ENCODE data around the gene RGS6. TPM values are rescaled to one million over a fixed set of nuclear protein-coding genes. Genes with fewer than 3 reads are reported as not detected.

The RGS6 gene
- total RNA-seq, 2 experiments from 2014 or later, result not detected

DNA sequence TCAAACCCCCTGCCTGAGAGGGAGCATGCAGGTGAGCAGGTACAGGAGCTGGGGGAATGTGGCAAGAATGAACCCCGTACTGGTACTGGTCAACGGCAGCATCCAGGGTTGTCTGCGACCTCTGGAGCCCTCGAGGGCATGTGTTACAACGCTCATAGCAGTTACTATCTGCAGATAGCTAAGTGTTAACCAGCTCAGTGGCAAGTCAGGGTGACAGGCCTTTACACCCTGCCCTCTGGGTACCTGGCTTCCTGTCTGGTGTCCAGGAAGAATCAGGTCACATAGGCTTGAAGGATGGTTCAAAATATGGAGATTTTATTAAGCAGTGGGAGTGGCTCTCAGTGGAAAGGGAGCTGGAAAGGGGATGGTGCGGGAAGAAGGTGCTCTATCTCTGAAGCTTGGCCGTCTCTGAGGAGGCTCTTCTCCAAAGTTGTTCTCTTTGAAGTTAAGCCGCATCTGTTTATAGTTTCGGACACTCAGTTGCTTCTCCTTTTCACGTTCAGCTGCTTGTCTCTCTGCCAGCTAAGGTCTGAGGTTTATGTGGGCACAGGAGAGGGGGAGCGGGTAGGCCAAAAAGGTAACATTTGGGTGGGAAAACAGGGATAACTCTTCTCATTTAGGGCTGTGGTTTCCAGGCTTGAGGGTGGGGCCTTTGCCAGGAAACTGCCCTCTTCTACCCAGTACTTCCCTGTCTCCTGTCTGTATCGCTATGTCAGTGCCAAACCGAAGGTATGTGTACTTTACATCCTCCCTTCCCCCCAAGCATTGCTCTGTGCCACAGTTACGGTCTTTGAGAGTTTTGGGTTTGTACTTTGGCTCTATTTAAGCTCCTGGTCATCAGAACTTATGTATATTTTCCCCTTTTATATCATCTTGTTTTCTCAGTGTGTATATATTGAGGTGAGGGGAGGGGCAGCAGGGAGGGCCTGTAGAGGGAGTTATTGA is 305.8 kb downstream of the RGS6 start:
- Mint-ChIP-seq H3K36me3 (ENCODE audit: low read depth) (no peaks in the 10 kb centered on the region), H3K27ac (no peak overlapping the region), H3K27me3 (peaks cover 3% of the 10 kb centered on the region), H3K4me3 (no peak overlapping the region), H3K9me3 (no peaks in the 10 kb centered on the region), H3K4me1 (ENCODE audit: low read depth) (peaks cover 4% of the 10 kb centered on the region)
- no peaks in the 10 kb centered on the region for H3K36me3 ChIP-seq (ENCODE audit: insufficient read depth, low read length)
- H3K27ac ChIP-seq (ENCODE audit: low read depth in 1 of 2, low read length in 2 of 2), result no peak overlapping the region
- ChIA-PET POLR2A (no interaction called here), CTCF (no interaction called here)
- TF ChIP-seq, protein P1, sequence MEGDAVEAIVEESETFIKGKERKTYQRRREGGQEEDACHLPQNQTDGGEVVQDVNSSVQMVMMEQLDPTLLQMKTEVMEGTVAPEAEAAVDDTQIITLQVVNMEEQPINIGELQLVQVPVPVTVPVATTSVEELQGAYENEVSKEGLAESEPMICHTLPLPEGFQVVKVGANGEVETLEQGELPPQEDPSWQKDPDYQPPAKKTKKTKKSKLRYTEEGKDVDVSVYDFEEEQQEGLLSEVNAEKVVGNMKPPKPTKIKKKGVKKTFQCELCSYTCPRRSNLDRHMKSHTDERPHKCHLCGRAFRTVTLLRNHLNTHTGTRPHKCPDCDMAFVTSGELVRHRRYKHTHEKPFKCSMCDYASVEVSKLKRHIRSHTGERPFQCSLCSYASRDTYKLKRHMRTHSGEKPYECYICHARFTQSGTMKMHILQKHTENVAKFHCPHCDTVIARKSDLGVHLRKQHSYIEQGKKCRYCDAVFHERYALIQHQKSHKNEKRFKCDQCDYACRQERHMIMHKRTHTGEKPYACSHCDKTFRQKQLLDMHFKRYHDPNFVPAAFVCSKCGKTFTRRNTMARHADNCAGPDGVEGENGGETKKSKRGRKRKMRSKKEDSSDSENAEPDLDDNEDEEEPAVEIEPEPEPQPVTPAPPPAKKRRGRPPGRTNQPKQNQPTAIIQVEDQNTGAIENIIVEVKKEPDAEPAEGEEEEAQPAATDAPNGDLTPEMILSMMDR (IDR thresholded peaks at IDR 0.05), result no peak
- H3K27me3 ChIP-seq (ENCODE audit: control insufficient read depth in 1 of 2, insufficient read depth in 2 of 2, low read length in 2 of 2), result peaks cover 0 to 4% of the 10 kb centered on the region in 2 experiments
- H3K4me1 ChIP-seq (ENCODE audit: insufficient read depth, low read length), result no peaks in the 10 kb centered on the region
- H3K9me3 ChIP-seq (ENCODE audit: control insufficient read depth in 1 of 2, insufficient read depth in 1 of 2, low read length in 2 of 2), result peaks cover 0 to 4% of the 10 kb centered on the region in 2 experiments
- peak in 1 of 14 experiments; percentile 1 for DNase-seq
- H3K4me3 ChIP-seq (ENCODE audit: low read length), result no peak overlapping the region
- ATAC-seq (ENCODE audit: poor library complexity), result no peak
- intact Hi-C loops (cut with DNase I, micrococcal nuclease), result no loop called here

DNA sequence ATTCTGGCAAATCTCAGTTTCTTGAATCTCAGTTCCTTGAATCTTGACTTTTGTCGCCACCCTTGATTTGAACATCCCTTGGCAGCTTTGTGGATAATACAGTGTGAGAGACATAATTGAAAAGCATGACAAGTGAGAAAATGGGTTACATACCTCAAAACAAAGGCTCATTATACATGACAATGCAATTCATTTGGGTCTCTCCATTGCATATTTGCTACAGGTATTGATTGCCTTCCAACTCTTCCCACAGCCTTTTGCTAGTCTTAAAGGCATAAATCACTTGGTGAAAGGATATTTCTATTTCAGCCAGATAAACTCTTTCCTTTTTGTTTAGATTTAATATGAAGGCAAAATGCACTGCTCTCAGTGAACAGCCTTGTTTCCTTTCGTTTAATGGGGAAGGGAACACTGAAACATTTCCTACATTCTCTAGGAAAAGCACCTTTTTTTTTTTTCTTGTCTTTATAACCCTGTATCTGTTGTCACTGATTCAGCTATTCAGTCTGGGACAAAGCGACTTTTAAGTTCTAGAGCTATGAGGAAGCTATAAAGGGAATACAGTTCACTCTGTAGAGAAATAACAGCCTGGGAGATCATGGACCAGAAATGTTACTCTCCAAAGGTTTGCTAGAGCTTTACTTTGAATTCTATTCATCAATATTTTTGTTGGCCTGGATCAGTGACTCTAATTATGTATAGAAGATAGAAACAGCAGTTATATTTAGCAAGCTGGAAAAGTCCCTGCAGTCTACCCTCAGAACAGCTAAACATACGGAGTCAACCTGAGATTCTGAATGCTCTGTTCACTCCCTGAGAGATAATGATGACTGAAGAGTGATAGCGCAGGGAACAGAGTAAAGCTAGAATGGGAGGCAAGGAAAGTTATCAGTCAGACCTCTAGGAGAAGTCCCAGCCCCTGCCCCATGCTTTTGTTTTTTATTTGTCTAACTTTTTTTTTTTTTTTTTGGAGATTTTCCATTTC is 311.4 kb downstream of the RGS6 start:
- Mint-ChIP-seq H3K27me3 (peaks cover 21% of the 10 kb centered on the region), H3K4me3 (no peak overlapping the region), H3K27ac (no peak overlapping the region), H3K4me1 (ENCODE audit: low read depth) (no peaks in the 10 kb centered on the region), H3K36me3 (ENCODE audit: low read depth) (no peaks in the 10 kb centered on the region), H3K9me3 (no peaks in the 10 kb centered on the region)
- H3K36me3 ChIP-seq (ENCODE audit: insufficient read depth, low read length), result no peaks in the 10 kb centered on the region
- ATAC-seq (ENCODE audit: poor library complexity) (no peak), DNase-seq (no peak)
- POLR2A ChIA-PET, result no interaction called here
- intact Hi-C loops (cut with DNase I, micrococcal nuclease), result no loop called here
- H3K9me3 ChIP-seq (ENCODE audit: control insufficient read depth in 1 of 2, insufficient read depth in 1 of 2, low read length in 2 of 2), result no peaks in the 10 kb centered on the region
- CTCF ChIA-PET, result no interaction called here
- no peak overlapping the region for H3K4me3 ChIP-seq (ENCODE audit: low read length)
- H3K27me3 ChIP-seq (ENCODE audit: control insufficient read depth in 1 of 2, insufficient read depth in 2 of 2, low read length in 2 of 2), result peaks cover 0 to 6% of the 10 kb centered on the region in 2 experiments
- TF ChIP-seq, protein P1 (IDR thresholded peaks at IDR 0.05), result no peak
- H3K4me1 ChIP-seq (ENCODE audit: insufficient read depth, low read length), result no peaks in the 10 kb centered on the region
- no peak overlapping the region for H3K27ac ChIP-seq (ENCODE audit: low read depth in 1 of 2, low read length in 2 of 2)

DNA sequence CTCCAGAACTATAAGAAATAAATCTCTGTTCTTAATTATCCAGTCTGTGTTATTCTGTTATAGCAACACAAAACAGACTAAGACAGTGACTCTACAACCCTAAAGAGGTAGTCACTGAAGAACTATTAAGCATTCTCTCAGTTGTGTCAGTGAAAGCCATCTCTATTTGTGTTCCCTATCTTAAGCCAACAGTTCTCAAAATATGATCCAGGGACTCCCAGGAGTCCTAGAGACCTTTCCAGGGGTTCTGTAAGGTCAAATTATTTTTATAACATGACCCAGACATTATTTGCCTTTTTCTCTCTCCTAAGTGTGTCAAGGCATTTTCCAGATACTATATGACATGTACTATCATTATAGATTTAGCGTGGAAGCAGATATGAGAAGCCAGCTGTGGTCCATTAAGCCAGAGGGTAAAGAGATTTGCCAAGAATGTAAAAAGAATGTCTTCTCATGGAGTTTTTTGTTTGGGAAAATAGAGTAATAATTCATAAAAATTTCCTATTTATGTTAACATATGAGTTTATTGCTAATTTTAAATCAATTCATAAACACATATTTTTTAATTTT is 315.8 kb downstream of the RGS6 start:
- H3K27ac Mint-ChIP-seq, result no peak overlapping the region
- DNase-seq (no peak), ATAC-seq (ENCODE audit: poor library complexity) (no peak)
- ChIA-PET POLR2A (no interaction called here), CTCF (no interaction called here)
- intact Hi-C loops (cut with DNase I, micrococcal nuclease), result no loop called here
- TF ChIP-seq, protein P1 (IDR thresholded peaks at IDR 0.05), result no peak
- H3K36me3 Mint-ChIP-seq (ENCODE audit: low read depth), result no peaks in the 10 kb centered on the region
- H3K9me3 Mint-ChIP-seq, result peaks cover 2% of the 10 kb centered on the region
- no peaks in the 10 kb centered on the region for H3K4me1 Mint-ChIP-seq (ENCODE audit: low read depth)
- Histone ChIP-seq H3K27me3 (ENCODE audit: control insufficient read depth in 1 of 2, insufficient read depth in 2 of 2, low read length in 2 of 2) (peaks cover 0 to 6% of the 10 kb centered on the region in 2 experiments), H3K4me1 (ENCODE audit: insufficient read depth, low read length) (no peaks in the 10 kb centered on the region), H3K27ac (ENCODE audit: low read depth in 1 of 2, low read length in 2 of 2) (no peak overlapping the region), H3K9me3 (ENCODE audit: control insufficient read depth in 1 of 2, insufficient read depth in 1 of 2, low read length in 2 of 2) (no peaks in the 10 kb centered on the region), H3K4me3 (ENCODE audit: low read length) (no peak overlapping the region), H3K36me3 (ENCODE audit: insufficient read depth, low read length) (no peaks in the 10 kb centered on the region)
- no peak overlapping the region for H3K4me3 Mint-ChIP-seq
- H3K27me3 Mint-ChIP-seq, result peaks cover 22% of the 10 kb centered on the region

All from CD4-positive, alpha-beta T cell (primary cell).